KMS-11 (cell line): ENCODE results near the gene CC2D2B.

Experiments used
- H2AFZ ChIP-seq: fragments of 200-600 bp; sonication (generic); 2 replicates; pipeline ENCODE4 v1.6.1; 2016; ENCODE audit warnings: antibody characterized with exemption, mixed run types, low read depth
- H3K27ac ChIP-seq: fragments of 200-600 bp; sonication (generic); 2 replicates; pipeline ENCODE4 v1.6.1; 2016; ENCODE audit warnings: mild to moderate bottlenecking, mixed run types
- H3K27me3 ChIP-seq: fragments of 200-600 bp; sonication (generic); 2 replicates; pipeline ENCODE4 v1.6.1; 2017; ENCODE audit warnings: mild to moderate bottlenecking, low read depth, mixed run types, moderate library complexity; ENCODE audit not compliant: insufficient read depth
- H3K36me3 ChIP-seq: fragments of 200-600 bp; sonication (generic); 2 replicates; pipeline ENCODE4 v1.6.1; 2017; ENCODE audit warnings: mild to moderate bottlenecking, mixed run types; ENCODE audit not compliant: insufficient read depth
- H3K4me1 ChIP-seq: fragments of 200-600 bp; sonication (generic); 2 replicates; pipeline ENCODE4 v1.6.1; 2016; ENCODE audit warnings: mild to moderate bottlenecking, low read depth, mixed run types; ENCODE audit not compliant: poor library complexity, severe bottlenecking
- H3K4me2 ChIP-seq: fragments of 200-600 bp; sonication (generic); 2 replicates; pipeline ENCODE4 v1.7.0; 2016; ENCODE audit warnings: mild to moderate bottlenecking, mixed run types
- H3K4me3 ChIP-seq: fragments of 200-600 bp; sonication (generic); IDR thresholded peaks from 2 replicates; pipeline ENCODE4 v1.6.1; 2017; ENCODE audit warnings: low read depth, low read length, mixed read lengths; ENCODE audit not compliant: insufficient read depth
- H3K79me2 ChIP-seq: fragments of 200-600 bp; sonication (generic); 2 replicates; pipeline ENCODE4 v1.6.1; 2016; ENCODE audit warnings: low read depth, mixed run types; ENCODE audit not compliant: insufficient read depth
- H3K9ac ChIP-seq: fragments of 200-600 bp; sonication (generic); 2 replicates; pipeline ENCODE4 v1.6.1; 2016; ENCODE audit warnings: mild to moderate bottlenecking, mixed run types
- H4K20me1 ChIP-seq: fragments of 200-600 bp; sonication (generic); 2 replicates; pipeline ENCODE4 v1.6.1; 2016; ENCODE audit warnings: mild to moderate bottlenecking, mixed run types; ENCODE audit not compliant: insufficient read depth
- CTCF ChIP-seq: fragments of 200-600 bp; sonication (generic); conservative IDR thresholded peaks from 2 replicates; pipeline ENCODE4 v1.6.1; 2017; ENCODE audit warnings: low read depth, mild to moderate bottlenecking, antibody characterized with exemption, low read length, moderate library complexity, mixed read lengths

CC2D2B gene

GRCh38 chr10:95941115-95941514, 33.3 kb downstream of the CC2D2B start:
- H2AFZ ChIP-seq: no peak overlapping the region
- H3K4me1 ChIP-seq: no peaks in the 10 kb centered on the region
- H4K20me1 ChIP-seq: no peaks in the 10 kb centered on the region
- H3K79me2 ChIP-seq: no peaks in the 10 kb centered on the region
- H3K27ac ChIP-seq: no peak overlapping the region
- no peak for TF ChIP-seq CTCF
- no peaks in the 10 kb centered on the region for H3K36me3 ChIP-seq
- H3K4me2 ChIP-seq: no peak overlapping the region
- H3K9ac ChIP-seq: no peak overlapping the region
- H3K27me3 ChIP-seq: no peaks in the 10 kb centered on the region
- no peak overlapping the region for H3K4me3 ChIP-seq

GRCh38 chr10:95963202-95963990, 55.6 kb downstream of the CC2D2B start:
- H2AFZ ChIP-seq: no peak overlapping the region
- no peaks in the 10 kb centered on the region for H4K20me1 ChIP-seq
- no peak overlapping the region for H3K9ac ChIP-seq
- no peak for TF ChIP-seq CTCF
- no peaks in the 10 kb centered on the region for H3K79me2 ChIP-seq
- no peaks in the 10 kb centered on the region for H3K27me3 ChIP-seq
- H3K36me3 ChIP-seq: no peaks in the 10 kb centered on the region
- no peak overlapping the region for H3K4me3 ChIP-seq
- H3K27ac ChIP-seq: no peak overlapping the region
- no peak overlapping the region for H3K4me2 ChIP-seq
- no peaks in the 10 kb centered on the region for H3K4me1 ChIP-seq

GRCh38 chr10:95963991-95964389, 56.2 kb downstream of the CC2D2B start:
- Histone ChIP-seq H4K20me1 (no peaks in the 10 kb centered on the region), H3K36me3 (no peaks in the 10 kb centered on the region), H3K79me2 (no peaks in the 10 kb centered on the region), H3K9ac (no peak overlapping the region), H3K27ac (no peak overlapping the region), H3K4me2 (no peak overlapping the region), H2AFZ (no peak overlapping the region), H3K4me1 (no peaks in the 10 kb centered on the region), H3K27me3 (no peaks in the 10 kb centered on the region), H3K4me3 (no peak overlapping the region)
- no peak for TF ChIP-seq CTCF

GRCh38 chr10:95964756-95965155, 57.0 kb downstream of the CC2D2B start:
- H4K20me1 ChIP-seq: no peaks in the 10 kb centered on the region
- no peak overlapping the region for H3K4me2 ChIP-seq
- TF ChIP-seq CTCF: no peak
- no peaks in the 10 kb centered on the region for H3K79me2 ChIP-seq
- H3K4me3 ChIP-seq: no peak overlapping the region
- no peak overlapping the region for H2AFZ ChIP-seq
- H3K27me3 ChIP-seq: no peaks in the 10 kb centered on the region
- no peaks in the 10 kb centered on the region for H3K36me3 ChIP-seq
- H3K9ac ChIP-seq: no peak overlapping the region
- no peaks in the 10 kb centered on the region for H3K4me1 ChIP-seq
- H3K27ac ChIP-seq: no peak overlapping the region
